ENCODE data around the gene EIF4ENIF1. TPM values are rescaled to one million over a fixed set of nuclear protein-coding genes. Genes with fewer than 3 reads are reported as not detected.
"Not testable (repeated sequence)": the region's sequence is repeated elsewhere in the genome, so short reads cannot be mapped to it uniquely, and the experiment has no call there.

The EIF4ENIF1 gene
- polyA plus RNA-seq, 3 donors from 2014 or later, result 6.9 to 21.1 (median 9.7) TPM

DNA sequence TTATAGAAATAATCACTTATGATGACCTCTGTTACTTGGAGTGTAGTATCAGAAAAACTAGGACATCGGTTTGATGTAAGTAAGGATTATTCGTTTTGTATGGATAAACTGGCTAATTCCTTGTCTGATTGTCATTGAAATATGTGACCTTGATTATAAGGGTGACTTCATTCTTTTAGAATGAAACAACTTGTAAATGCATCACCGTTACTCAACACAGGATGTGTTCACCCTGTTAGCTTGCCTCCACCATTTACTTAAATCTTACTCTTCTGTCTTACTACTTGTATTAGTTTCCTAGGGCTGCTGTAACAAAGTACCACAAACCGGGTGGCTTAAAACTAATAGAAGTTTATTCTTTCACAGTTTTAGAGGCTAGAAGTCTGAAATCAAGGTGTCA lies 14.6 kb upstream of the EIF4ENIF1 start:
- Mint-ChIP-seq H3K27me3 (ENCODE audit: low read depth in 3 of 3) (no peaks in the 10 kb centered on the region), H3K36me3 (peaks cover 4 to 18% (median 17%) of the 10 kb centered on the region in 3 donors), H3K4me3 (no peak overlapping the region), H3K4me1 (peaks cover 34 to 51% of the 10 kb centered on the region in 2 donors), H3K27ac (peak overlapping the region in 1 of 6 donors; percentile 14), H3K9me3 (no peaks in the 10 kb centered on the region)
- no peak for DNase-seq

DNA sequence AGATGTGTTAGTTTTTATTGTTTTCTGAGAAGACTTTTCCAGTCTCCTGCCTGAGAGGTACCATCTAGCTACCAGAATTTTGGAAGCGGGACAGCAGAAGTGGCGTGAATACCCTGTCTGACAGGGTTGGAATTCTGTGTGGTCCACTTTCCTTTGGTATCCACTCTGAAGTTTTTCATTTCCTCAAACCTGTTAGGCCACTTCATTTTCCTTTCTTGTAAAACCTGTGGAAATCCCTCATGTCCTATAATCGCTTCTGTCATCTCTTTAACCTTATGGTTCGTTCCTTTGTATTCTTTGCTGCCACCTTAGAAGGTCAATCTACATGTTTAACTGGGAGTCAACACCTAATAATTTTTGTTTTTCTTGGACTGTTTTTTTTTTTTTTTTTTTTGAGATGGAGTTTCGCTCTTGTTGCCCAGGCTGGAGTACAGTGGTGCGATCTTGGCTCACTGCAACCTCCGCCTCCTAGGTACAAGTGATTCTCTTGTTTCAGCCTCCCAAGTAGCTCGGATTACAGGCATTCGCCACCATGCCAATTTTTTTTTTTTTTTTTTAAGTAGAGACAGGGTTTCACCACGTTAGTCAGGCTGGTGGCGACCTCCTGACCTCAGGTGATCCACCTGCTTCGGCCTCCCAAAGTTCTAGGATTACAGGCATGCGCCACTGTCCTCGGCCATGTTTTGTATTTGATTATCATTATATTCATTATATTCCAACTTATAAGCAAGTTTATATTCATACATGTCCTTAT lies 13.7 kb upstream of the EIF4ENIF1 start:
- Mint-ChIP-seq H3K27ac (peak overlapping the region in 2 of 6 donors; percentile 8 to 34), H3K27me3 (ENCODE audit: low read depth in 3 of 3) (no peaks in the 10 kb centered on the region), H3K36me3 (peaks cover 0 to 13% (median 10%) of the 10 kb centered on the region in 3 donors), H3K4me1 (peaks cover 40 to 51% of the 10 kb centered on the region in 2 donors), H3K9me3 (no peaks in the 10 kb centered on the region), H3K4me3 (no peak overlapping the region)
- no peak for DNase-seq

DNA sequence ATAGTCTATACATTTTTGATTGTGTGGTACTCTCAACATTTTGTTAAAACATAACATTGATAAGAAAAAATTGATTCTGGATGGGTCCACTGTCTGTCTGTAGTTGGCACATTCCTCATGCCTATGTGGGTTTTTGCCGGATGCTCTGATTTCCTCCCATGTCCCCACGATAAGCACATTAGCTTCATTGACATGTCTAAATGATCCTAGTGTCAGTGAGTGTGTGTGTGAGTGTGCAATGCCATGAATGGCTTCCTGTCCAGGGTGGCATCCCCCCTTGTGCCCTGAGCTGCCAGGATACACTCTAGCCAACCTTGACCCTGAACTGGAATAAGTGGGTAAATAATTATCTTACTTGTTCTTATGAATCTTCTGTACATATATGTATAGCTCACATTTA lies 12.1 kb upstream of the EIF4ENIF1 start:
- Mint-ChIP-seq H3K4me3 (no peak overlapping the region), H3K4me1 (peaks cover 47 to 55% of the 10 kb centered on the region in 2 donors)

DNA sequence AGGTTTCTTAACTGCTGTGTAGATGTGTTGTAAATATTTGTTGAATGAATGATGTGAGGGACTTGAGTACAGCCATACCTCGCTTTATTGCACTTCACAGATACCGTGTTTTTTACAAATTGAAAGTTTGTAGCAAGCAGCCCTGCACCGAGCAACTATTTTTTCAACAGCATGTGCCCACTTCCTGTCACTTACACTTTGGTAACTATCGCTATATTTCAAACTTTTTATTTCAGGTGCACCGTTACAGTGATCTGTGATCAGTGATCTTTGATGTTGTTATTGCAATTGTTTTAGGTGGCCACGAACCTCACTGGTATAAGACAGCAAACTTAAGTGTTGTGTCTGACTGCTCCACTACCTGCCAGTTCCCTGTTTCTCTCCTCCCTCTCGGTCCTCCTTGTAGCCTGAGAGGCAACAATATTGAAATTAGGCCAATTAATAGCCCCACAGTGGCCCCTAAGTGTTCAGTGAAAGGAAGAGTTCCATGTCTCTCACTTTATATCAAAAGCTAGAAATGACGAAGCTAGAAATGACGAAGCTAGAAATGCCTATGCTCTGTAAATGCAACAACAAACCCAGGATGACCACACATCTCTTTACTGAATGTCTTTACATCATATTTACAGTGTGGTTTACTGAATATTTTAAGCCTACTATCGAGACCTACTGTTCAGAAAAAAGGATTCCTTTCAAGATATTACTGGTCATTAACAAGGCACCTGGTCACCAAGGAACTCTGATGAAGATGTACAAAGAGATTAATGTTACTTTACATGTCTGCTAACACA lies 7.7 kb upstream of the EIF4ENIF1 start:
- peak; percentile 53 to 64 (median 54) for DNase-seq
- Mint-ChIP-seq H3K27me3 (ENCODE audit: low read depth in 3 of 3) (peaks cover 0 to 4% (median 0%) of the 10 kb centered on the region in 3 donors), H3K4me3 (peak overlapping the region; percentile 92 to 97 (median 95)), H3K9me3 (no peaks in the 10 kb centered on the region), H3K27ac (peak overlapping the region; percentile 90 to 98 (median 91)), H3K36me3 (peaks cover 0 to 4% (median 0%) of the 10 kb centered on the region in 3 donors), H3K4me1 (peaks cover 36 to 52% of the 10 kb centered on the region in 2 donors)

More for the DNA sequence above, 12.1 kb upstream of the EIF4ENIF1 start:
- Mint-ChIP-seq H3K9me3 (no peaks in the 10 kb centered on the region), H3K27ac (peak overlapping the region in 4 of 6 donors; percentile 9 to 56 (median 28)), H3K27me3 (ENCODE audit: low read depth in 3 of 3) (no peaks in the 10 kb centered on the region), H3K36me3 (peaks cover 0 to 5% (median 4%) of the 10 kb centered on the region in 3 donors)
- no peak for DNase-seq

DNA sequence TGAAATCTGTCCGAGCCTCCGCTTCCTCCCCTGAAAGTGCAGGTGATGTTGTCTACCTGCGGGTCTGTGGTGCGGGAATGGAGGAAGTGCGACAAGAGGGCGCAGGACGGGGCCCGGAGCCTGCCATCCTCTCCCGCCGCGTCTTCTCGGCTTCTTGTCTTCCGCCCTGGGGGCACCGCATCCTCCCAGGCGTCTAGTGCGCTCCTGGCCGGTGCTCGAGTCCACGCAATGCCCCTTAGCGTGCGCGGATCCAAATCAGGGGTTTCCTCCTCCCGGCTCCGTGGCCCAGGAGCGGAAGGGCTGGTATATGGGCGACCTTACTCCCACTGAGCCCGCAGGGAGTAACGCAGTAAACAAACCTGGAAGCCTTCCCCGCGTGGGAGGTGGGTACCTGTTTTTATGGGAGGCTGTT lies 7.1 kb upstream of the EIF4ENIF1 start:
- Mint-ChIP-seq H3K4me3 (peak overlapping the region; percentile 92 to 97 (median 95)), H3K4me1 (peaks cover 35 to 53% of the 10 kb centered on the region in 2 donors), H3K9me3 (no peaks in the 10 kb centered on the region), H3K27me3 (ENCODE audit: low read depth in 3 of 3) (peaks cover 0 to 4% (median 0%) of the 10 kb centered on the region in 3 donors), H3K27ac (peak overlapping the region; percentile 90 to 98 (median 91)), H3K36me3 (peaks cover 0 to 1% (median 0%) of the 10 kb centered on the region in 3 donors)
- DNase-seq, result peak in 2 of 3 donors; percentile 42 to 47

DNA sequence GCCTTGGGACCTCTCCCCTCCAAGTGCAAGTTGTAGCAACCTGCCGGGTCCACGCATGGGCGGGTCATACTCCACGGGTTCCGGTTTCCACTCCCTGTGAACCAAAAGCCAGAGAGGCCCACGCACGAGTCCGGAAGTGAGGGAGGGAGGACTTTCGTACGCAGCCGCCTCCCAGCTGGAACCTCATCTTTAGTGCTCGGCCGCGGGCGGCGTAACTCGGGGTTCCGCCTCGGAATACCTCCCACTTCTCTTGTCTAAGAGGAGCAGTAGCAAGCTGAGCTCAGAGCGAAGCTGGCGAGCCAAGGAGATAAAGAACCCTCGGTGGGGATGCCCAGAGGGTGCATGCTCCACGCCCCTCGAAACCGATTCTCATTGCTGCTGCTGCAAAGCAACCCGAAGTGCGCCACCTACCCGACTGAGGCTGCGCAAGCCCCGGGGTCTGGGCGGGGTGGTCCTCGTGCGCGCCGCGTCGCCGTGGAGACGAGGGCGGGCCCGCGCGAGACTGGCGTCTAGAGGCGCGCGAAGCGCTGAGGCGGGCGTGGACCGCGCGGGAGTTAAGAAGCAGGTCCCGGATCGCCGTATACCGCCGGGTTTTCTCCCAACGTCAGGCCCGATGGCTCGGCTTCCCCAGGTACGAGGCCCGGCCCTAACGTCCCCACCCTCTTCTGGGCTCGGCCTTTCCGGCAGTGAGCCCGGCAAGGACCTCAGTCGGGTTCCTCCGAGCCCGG lies 6.5 kb upstream of the EIF4ENIF1 start, which contains the start of gene SFI1:
Gene SFI1, plus strand, starts transcription at position 530 of the 728 bp plus-strand sequence. CDS start 11,749 bp downstream, outside the sequence.
- Mint-ChIP-seq H3K9me3 (no peaks in the 10 kb centered on the region), H3K36me3 (no peaks in the 10 kb centered on the region), H3K4me3 (peak within 1 kb of the TSS; percentile 92 to 97 (median 95)), H3K27me3 (ENCODE audit: low read depth in 3 of 3) (peaks cover 0 to 4% (median 0%) of the 10 kb centered on the region in 3 donors), H3K4me1 (peaks cover 39 to 54% of the 10 kb centered on the region in 2 donors), H3K27ac (peak within 1 kb of the TSS; percentile 90 to 98 (median 92))
- peak; percentile 95 to 96 (median 95) for DNase-seq

DNA sequence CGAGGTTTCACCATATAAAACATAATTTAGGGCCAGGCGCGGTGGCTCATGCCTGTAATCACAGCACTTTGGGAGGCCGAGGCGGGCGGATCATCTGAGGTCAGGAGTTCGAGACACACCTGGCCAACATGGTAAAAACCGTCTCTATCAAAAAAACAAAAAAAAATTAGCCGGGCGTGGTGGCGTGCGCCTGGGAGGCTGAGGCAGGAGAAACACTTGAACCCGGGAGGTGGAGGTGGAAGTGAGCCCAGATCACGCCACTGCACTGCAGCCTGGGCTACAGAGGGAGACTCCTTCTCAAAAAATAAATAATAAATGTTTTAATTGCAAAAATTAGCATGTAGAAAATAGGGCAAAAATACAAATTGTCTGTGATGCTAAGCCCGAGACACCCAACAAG lies 5.7 kb upstream of the EIF4ENIF1 start:
- Mint-ChIP-seq H3K4me3 (peak overlapping the region; percentile 92 to 97 (median 95)), H3K27ac (peak overlapping the region; percentile 45 to 98 (median 92)), H3K9me3 (no peaks in the 10 kb centered on the region), H3K27me3 (ENCODE audit: low read depth in 3 of 3) (peaks cover 2 to 5% (median 4%) of the 10 kb centered on the region in 3 donors), H3K36me3 (no peaks in the 10 kb centered on the region), H3K4me1 (peaks cover 47 to 62% of the 10 kb centered on the region in 2 donors)
- no peak for DNase-seq

DNA sequence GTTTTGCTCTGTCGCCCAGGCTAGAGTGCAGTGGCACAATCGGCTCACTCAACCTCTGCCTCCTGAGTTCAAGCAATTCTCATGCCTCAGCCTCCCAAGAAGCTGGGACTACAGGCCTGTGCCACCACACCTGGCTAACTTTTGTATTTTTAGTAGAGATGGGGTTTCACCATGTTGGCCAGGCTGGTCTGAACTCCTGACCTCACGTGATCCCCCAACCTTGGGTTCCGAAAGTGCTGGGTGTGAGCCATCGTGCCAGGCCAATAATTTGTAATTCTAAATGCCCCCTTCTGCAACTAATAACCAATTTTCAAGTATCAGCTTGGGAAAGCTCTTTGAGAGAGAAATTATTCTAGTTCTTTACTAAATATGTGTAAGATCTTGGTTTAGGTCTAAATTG lies 3.7 kb upstream of the EIF4ENIF1 start:
- not testable (repeated sequence) for DNase-seq; H3K27me3 Mint-ChIP-seq (ENCODE audit: low read depth in 3 of 3); H3K36me3 Mint-ChIP-seq; H3K9me3 Mint-ChIP-seq
- Mint-ChIP-seq H3K4me1 (peaks cover 46 to 61% of the 10 kb centered on the region in 2 donors), H3K4me3 (peak overlapping the region in 2 of 5 donors; percentile 44 to 68), H3K27ac (peak overlapping the region in 3 of 6 donors; percentile 24 to 71 (median 51))

DNA sequence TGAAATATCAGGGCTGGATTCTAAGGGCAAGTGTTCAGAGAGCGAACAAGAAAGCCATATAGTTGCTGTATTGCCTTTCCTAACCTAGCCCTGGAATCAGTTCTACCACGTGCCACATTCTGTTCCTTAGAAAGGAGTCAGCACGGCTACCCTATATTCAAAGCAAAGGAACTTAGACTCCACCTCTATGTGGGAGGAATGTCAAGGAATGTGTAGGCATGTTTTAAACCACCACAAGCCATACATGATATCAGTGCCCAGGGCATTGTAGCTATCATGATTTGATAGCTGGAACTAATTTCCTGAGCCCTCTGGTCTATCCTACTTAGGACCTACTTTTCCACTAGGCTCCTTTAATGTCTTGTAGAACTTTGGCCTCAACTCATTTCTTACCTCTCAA lies 2.5 kb upstream of the EIF4ENIF1 start:
- Mint-ChIP-seq H3K27ac (peak overlapping the region; percentile 76 to 99 (median 86)), H3K4me3 (peak overlapping the region in 1 of 5 donors; percentile 35), H3K4me1 (peaks cover 40 to 53% of the 10 kb centered on the region in 2 donors), H3K9me3 (no peaks in the 10 kb centered on the region), H3K36me3 (peaks cover 0 to under 1% (median 0%) of the 10 kb centered on the region in 3 donors), H3K27me3 (ENCODE audit: low read depth in 3 of 3) (peaks cover 6 to 8% (median 7%) of the 10 kb centered on the region in 3 donors)
- no peak for DNase-seq

DNA sequence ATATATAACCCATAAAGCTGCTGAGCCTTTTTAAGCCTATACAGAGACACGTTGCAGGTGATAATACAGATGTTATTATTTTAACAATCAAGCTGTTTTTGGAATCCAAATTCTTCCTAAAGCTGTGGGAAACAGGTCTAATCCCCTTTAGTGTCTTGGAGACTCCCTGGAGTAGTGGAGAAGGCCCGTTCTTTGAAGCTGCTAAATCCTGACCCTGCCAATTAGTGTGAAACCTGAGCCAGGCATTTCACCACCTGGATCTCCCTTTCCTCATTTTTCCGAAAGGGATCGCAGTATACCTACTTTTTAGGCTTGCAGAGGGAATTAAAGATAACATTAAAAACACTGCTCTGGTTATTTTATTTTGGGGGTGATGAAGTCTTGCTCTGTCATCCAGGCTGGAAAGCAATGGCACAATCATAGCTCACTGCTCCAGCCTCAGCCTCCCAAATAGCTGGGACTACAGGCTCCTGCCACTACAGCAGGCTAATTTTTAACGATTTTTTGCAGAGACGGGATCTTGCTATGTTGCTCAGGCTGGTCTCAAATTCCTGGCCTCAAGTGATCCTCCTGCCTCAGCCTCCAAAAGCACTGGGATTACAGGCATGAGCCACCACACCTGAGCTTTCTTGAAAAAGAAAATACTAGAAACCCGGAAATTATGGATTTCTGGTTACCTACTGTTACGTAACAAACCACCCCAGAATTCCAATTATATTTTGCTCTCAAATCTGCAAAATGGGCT lies 1.7 kb upstream of the EIF4ENIF1 start:
- H3K4me1 Mint-ChIP-seq, result peaks cover 35 to 47% of the 10 kb centered on the region in 2 donors
- H3K36me3 Mint-ChIP-seq, result peaks cover 0 to 2% (median 0%) of the 10 kb centered on the region in 3 donors
- peak overlapping the region in 4 of 5 donors; percentile 92 to 99 (median 97) for H3K4me3 Mint-ChIP-seq
- H3K9me3 Mint-ChIP-seq, result no peaks in the 10 kb centered on the region
- DNase-seq, result no peak
- peaks cover 6 to 8% (median 7%) of the 10 kb centered on the region in 3 donors for H3K27me3 Mint-ChIP-seq (ENCODE audit: low read depth in 3 of 3)
- peak overlapping the region; percentile 94 to 99 (median 98) for H3K27ac Mint-ChIP-seq

DNA sequence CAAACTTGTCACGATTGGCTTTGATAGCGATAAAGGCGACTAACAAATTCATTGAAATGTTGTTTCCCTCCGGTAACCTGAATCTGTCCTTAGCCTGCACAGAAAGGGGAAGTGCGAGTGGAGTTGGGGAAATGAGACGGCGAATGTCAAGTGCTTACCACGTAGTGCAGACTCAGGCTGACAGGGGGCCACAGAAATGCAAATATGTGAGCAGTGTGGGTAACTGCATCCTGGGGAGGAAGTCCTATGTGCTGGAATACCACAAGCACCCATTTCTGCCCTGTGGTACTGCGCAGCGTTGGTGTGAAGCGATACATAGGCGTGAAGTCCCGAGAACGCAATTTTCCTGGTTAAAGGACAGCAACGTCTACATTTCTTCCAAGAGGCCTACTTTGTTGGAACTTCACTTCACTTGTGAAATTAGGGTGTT lies 869 bp upstream of the EIF4ENIF1 start:
- peak; percentile 72 to 76 (median 74) for DNase-seq
- Mint-ChIP-seq H3K4me1 (peaks cover 30 to 41% of the 10 kb centered on the region in 2 donors), H3K27ac (peak overlapping the region; percentile 94 to 99 (median 98)), H3K9me3 (no peaks in the 10 kb centered on the region), H3K36me3 (peaks cover 0 to 3% (median 0%) of the 10 kb centered on the region in 3 donors), H3K27me3 (ENCODE audit: low read depth in 3 of 3) (peaks cover 3 to 8% (median 6%) of the 10 kb centered on the region in 3 donors), H3K4me3 (peak overlapping the region; percentile 92 to 99 (median 96))

DNA sequence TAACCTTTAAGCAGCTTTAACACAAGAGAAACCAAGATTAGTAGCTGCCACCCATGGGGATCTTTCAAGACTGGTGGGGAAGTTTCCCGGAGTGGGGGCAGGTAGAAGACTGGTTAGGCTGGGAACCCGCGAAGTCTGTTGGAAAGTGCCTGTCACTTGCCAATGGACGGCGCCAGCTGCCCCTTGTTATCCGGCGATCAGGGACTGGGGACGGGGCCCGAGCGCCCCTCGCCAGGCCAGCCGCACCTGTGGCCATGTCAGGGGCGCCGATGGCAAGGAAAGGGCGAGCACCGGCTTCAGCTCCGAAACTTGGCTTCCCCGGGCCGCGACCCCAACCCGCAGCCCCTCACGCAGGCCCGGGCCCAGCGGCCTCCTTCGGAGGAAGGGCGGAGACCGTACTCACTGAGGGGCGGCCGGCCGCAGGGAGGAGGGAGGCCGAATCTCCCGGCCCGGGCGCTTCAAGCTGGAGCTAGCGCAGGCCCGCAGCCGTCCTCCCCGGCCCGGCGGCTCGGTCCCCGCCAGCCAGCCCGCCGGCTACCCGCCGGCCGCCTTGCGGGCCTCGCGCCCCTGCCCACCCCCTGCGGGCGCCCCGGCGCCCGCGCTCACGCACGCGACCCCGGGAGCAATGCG lies 539 bp downstream of the EIF4ENIF1 start:
- H3K36me3 Mint-ChIP-seq, result peaks cover 0 to 12% (median 1%) of the 10 kb centered on the region in 3 donors
- peak overlapping the region; percentile 77 to 97 (median 88) for H3K27ac Mint-ChIP-seq
- H3K4me1 Mint-ChIP-seq, result peaks cover 33 to 53% of the 10 kb centered on the region in 2 donors

More for the DNA sequence above, 539 bp downstream of the EIF4ENIF1 start:
- no peaks in the 10 kb centered on the region for H3K9me3 Mint-ChIP-seq
- no peak for DNase-seq
- peaks cover 3 to 8% (median 6%) of the 10 kb centered on the region in 3 donors for H3K27me3 Mint-ChIP-seq (ENCODE audit: low read depth in 3 of 3)
- peak overlapping the region; percentile 76 to 84 (median 82) for H3K4me3 Mint-ChIP-seq
